Keratinocyte (primary cell): Measurements from ENCODE around the gene SKA2.

Source experiments
- CTCF ChIP-seq, 3 experiments: IDR thresholded peaks in 1 of 3; conservative IDR thresholded peaks in 1 of 3; optimal IDR thresholded peaks in 1 of 3; 2 replicates in 2 of 3; 3 replicates in 1 of 3; pipeline versions ENCODE3 to v1.5.1; 2011; ENCODE audit warnings: low read length in 3 of 3, mild to moderate bottlenecking in 3 of 3, moderate library complexity in 2 of 3, control low read depth in 1 of 3, inconsistent platforms in 1 of 3; ENCODE audit not compliant: insufficient read depth in 2 of 3; ENCODE audit errors: extremely low read depth in 1 of 3
- EZH2 ChIP-seq: IDR thresholded peaks from one replicate; pipeline ENCODE4 v1.6.1; 2012; ENCODE audit warnings: inconsistent platforms, mild to moderate bottlenecking, low read length, moderate library complexity

GRCh38 chr17:59154292-59154720 lies 680 bp downstream of the SKA2 start:
- TF ChIP-seq CTCF (optimal IDR thresholded peaks at IDR 0.05 in 1 of 3, IDR thresholded peaks at IDR 0.05 in 1 of 3, conservative IDR thresholded peaks at IDR 0.05 in 1 of 3; ENCODE audit: extremely low read depth in 1 of 3, insufficient read depth in 2 of 3, low read length in 3 of 3), result no peak
- no peak for TF ChIP-seq EZH2
